ENCODE measurements around the gene MARCHF9. TPM values are rescaled to one million over a fixed set of nuclear protein-coding genes. Genes with fewer than 3 reads are reported as not detected.

MARCHF9 gene
- total RNA-seq, 4 donors from 2014 or later = 4.2 to 19.8 (median 10.4) TPM

DNA sequence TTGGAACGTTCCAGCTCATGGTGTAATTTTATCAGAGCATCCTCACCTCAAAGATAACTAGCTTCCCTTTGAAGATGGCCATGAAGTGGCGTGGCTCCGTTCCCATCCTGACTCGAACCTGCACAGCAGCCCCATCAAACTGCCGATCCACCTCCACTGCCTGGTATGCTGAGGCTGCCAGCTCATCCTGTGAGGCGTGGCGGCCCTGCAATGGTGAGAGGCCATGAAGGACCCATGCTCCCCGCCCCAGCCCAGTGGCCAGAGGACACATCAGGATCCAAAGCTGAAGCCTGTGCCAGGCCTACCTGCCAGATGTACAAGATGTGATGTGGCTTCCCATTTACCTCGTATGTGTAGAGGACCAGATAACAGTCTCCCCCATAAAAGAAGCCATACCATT lies 52.4 kb downstream of the MARCHF9 start:
- Histone ChIP-seq H3K36me3 (peaks cover 0 to 91% (median 18%) of the 10 kb centered on the region in 3 donors), H3K27me3 (no peaks in the 10 kb centered on the region), H3K27ac (no peak overlapping the region), H3K4me1 (peaks cover 0 to 10% (median 0%) of the 10 kb centered on the region in 4 donors), H3K9me3 (no peaks in the 10 kb centered on the region), H3K4me3 (no peak overlapping the region)
- no peak for TF ChIP-seq EP300 (IDR thresholded peaks at IDR 0.05)
- no peak for TF ChIP-seq POLR2A (IDR thresholded peaks at IDR 0.05)
- TF ChIP-seq, protein P1, sequence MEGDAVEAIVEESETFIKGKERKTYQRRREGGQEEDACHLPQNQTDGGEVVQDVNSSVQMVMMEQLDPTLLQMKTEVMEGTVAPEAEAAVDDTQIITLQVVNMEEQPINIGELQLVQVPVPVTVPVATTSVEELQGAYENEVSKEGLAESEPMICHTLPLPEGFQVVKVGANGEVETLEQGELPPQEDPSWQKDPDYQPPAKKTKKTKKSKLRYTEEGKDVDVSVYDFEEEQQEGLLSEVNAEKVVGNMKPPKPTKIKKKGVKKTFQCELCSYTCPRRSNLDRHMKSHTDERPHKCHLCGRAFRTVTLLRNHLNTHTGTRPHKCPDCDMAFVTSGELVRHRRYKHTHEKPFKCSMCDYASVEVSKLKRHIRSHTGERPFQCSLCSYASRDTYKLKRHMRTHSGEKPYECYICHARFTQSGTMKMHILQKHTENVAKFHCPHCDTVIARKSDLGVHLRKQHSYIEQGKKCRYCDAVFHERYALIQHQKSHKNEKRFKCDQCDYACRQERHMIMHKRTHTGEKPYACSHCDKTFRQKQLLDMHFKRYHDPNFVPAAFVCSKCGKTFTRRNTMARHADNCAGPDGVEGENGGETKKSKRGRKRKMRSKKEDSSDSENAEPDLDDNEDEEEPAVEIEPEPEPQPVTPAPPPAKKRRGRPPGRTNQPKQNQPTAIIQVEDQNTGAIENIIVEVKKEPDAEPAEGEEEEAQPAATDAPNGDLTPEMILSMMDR (IDR thresholded peaks at IDR 0.05) = no peak
- no peak for DNase-seq (ENCODE audit: low spot score in 2 of 2)
- WGBS, 2 donors = 87 to 98% methylated on average over 9 of the region's 9 CpGs

DNA sequence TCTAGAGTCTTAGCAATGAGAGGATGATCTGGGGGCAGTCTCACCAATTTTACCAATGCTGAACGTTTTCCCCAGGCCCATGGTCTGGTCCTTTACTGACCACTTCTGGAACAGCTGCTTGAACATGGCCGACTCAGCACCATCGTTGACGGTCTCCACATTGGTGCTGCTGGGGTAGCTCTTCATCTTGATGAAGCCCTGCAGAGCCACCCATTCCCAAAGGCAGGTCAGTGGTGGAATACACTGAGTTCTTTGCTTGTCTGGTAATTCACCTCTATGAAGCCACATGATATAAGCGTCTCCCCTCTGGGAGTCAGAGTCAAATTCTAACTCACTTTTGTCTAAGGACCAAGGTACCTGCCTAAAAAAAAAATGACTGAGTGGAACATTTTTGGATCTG lies 53.4 kb downstream of the MARCHF9 start:
- TF ChIP-seq EP300 (IDR thresholded peaks at IDR 0.05) (no peak), POLR2A (IDR thresholded peaks at IDR 0.05) (no peak)
- TF ChIP-seq, protein P1 (IDR thresholded peaks at IDR 0.05) = no peak
- Histone ChIP-seq H3K27ac (no peak overlapping the region), H3K9me3 (no peaks in the 10 kb centered on the region), H3K4me1 (peaks cover 0 to 5% (median 0%) of the 10 kb centered on the region in 4 donors), H3K36me3 (peaks cover 0 to 93% (median 13%) of the 10 kb centered on the region in 3 donors), H3K27me3 (no peaks in the 10 kb centered on the region), H3K4me3 (no peak overlapping the region)
- no peak for DNase-seq (ENCODE audit: low spot score in 2 of 2)
- WGBS, 2 donors = 85 to 91% methylated on average over 5 of the region's 5 CpGs

DNA sequence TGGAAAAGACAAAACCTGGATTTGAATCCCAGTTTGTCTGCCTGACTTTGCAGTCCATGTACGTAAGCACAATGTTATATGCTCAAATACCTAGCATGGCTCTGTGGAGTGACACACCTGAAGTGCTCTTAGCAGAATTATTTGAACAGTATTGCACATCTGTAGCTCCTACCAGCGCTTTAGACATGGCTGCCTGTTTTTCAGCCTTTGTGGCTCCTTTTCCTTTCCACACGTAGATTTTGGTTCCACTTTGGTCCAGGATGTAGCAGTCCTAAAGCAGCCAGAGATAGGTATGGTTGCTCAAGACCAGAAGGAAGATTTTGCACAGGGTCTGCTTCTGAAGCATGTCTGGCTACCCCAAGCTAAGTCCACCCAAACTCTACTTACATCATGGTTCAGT lies 54.5 kb downstream of the MARCHF9 start:
- H3K27me3 ChIP-seq = no peaks in the 10 kb centered on the region

More for the DNA sequence above, 54.5 kb downstream of the MARCHF9 start:
- peaks cover 0 to 9% (median 4%) of the 10 kb centered on the region in 4 donors for H3K4me1 ChIP-seq
- WGBS, 2 donors = 83 to 94% methylated on average over 3 of the region's 3 CpGs
- DNase-seq (ENCODE audit: low spot score in 2 of 2) = no peak
- no peak overlapping the region for H3K27ac ChIP-seq
- no peaks in the 10 kb centered on the region for H3K9me3 ChIP-seq
- no peak overlapping the region for H3K4me3 ChIP-seq
- peaks cover 0 to 88% (median 13%) of the 10 kb centered on the region in 3 donors for H3K36me3 ChIP-seq
- TF ChIP-seq POLR2A (IDR thresholded peaks at IDR 0.05) (no peak), EP300 (IDR thresholded peaks at IDR 0.05) (no peak)
- TF ChIP-seq, protein P1 (IDR thresholded peaks at IDR 0.05) = no peak

Small RNA genes lying within 50 kb of the gene (small RNA-seq; reads per million reads assigned to genes)
- gene RNU6-1083P = not detected

Other genes with a start within 250 kb of the MARCHF9 start
- gene DDIT3, start 234.6 kb upstream of the MARCHF9 start, total RNA-seq = 10 to 100 TPM; 35.2 to 49.2 (median 42.1) TPM
- gene MBD6, start 232.3 kb upstream of the MARCHF9 start, total RNA-seq = 10 to 100 TPM; 23.0 to 49.2 (median 40.9) TPM
- gene DCTN2, start 207.9 kb upstream of the MARCHF9 start, total RNA-seq = 100 to 1,000 TPM in 3 of 4 donors, 10 to 100 TPM in 1; 92.9 to 138 (median 130) TPM
- 1 to 10 TPM; 1.9 to 4.8 (median 2.9) TPM for gene KIF5A, start 205.1 kb upstream of the MARCHF9 start, total RNA-seq
- 10 to 100 TPM; 29.5 to 67.7 (median 35.9) TPM for gene PIP4K2C, start 163.9 kb upstream of the MARCHF9 start, total RNA-seq
- gene DTX3, start 150.3 kb upstream of the MARCHF9 start, total RNA-seq = 10 to 100 TPM; 19.0 to 33.1 (median 28.1) TPM
- 10 to 100 TPM; 31.2 to 91.2 (median 48.8) TPM for gene ARHGEF25, start 143.7 kb upstream of the MARCHF9 start, total RNA-seq
- 10 to 100 TPM; 14.5 to 43.8 (median 16.8) TPM for gene B4GALNT1, start 121.9 kb upstream of the MARCHF9 start, total RNA-seq
- 100 to 1,000 TPM; 185 to 288 (median 224) TPM for gene OS9, start 61.0 kb upstream of the MARCHF9 start, total RNA-seq
- 1 to 10 TPM; 1.1 to 5.7 (median 2.5) TPM for gene AGAP2, start 16.4 kb upstream of the MARCHF9 start, total RNA-seq
- gene TSPAN31, start 10.1 kb upstream of the MARCHF9 start, total RNA-seq = 100 to 1,000 TPM in 1 of 4 donors, 10 to 100 TPM in 3; 47.1 to 115 (median 80.1) TPM
- gene CDK4, start 2.8 kb upstream of the MARCHF9 start, total RNA-seq = 100 to 1,000 TPM in 2 of 4 donors, 10 to 100 TPM in 2; 79.1 to 156 (median 99.0) TPM
- gene CYP27B1, start 12.0 kb downstream of the MARCHF9 start, total RNA-seq = 1 to 10 TPM in 1 of 4 donors, not detected in 3; 3.0 TPM
- gene METTL1, start 17.0 kb downstream of the MARCHF9 start, total RNA-seq = 10 to 100 TPM in 2 of 4 donors, 1 to 10 TPM in 2; 6.5 to 17.7 (median 10.1) TPM
- 10 to 100 TPM in 2 of 4 donors, 1 to 10 TPM in 2; 8.0 to 16.3 (median 9.6) TPM for gene EEF1AKMT3, start 17.5 kb downstream of the MARCHF9 start, total RNA-seq
- 10 to 100 TPM; 13.5 to 23.2 (median 22.4) TPM for gene TSFM, start 27.7 kb downstream of the MARCHF9 start, total RNA-seq
- 1 to 10 TPM; 2.3 to 4.2 (median 3.3) TPM for gene AVIL, start 63.6 kb downstream of the MARCHF9 start, total RNA-seq
- 100 to 1,000 TPM; 117 to 141 (median 123) TPM for gene CTDSP2, start 91.6 kb downstream of the MARCHF9 start, total RNA-seq
- 10 to 100 TPM in 2 of 4 donors, 1 to 10 TPM in 2; 2.2 to 20.7 (median 8.0) TPM for gene ATP23, start 186.5 kb downstream of the MARCHF9 start, total RNA-seq

Measured in tibial nerve (tissue), 4 donors.